CD4-positive, alpha-beta T cell (primary cell): ENCODE results near the gene SLC38A3. TPM values are rescaled to one million over a fixed set of nuclear protein-coding genes. Genes with fewer than 3 reads are reported as not detected.

Source experiments
- ATAC-seq: fragments of 200-7000 bp; cut with Tn5 transposase; one replicate; pipeline ENCODE4 v1.10.0; 2022; ENCODE audit warnings: mild to moderate bottlenecking; ENCODE audit not compliant: poor library complexity
- CTCF ChIA-PET: fragments of 350-600 bp; sonication (Branson Sonifier 250); formaldehyde crosslinking; loops from one replicate; lab custom pipeline; 2021; ENCODE audit warnings: antibody characterized with exemption, inconsistent platforms; lab: Charles Lee
- POLR2A ChIA-PET: fragments of 350-600 bp; sonication (Branson Sonifier 250); formaldehyde crosslinking; loops from one replicate; lab custom pipeline; 2021; ENCODE audit warnings: antibody characterized with exemption, inconsistent platforms; lab: Charles Lee
- DNase-seq, 14 experiments: peaks; one replicate each; pipeline ENCODE4 v3.0.0-alpha.2; 2013 to 2020; ENCODE audit warnings: mixed read lengths in 2 of 14
- H3K27ac ChIP-seq, 2 donors: one replicate each; pipeline versions ENCODE4 v1.5.1 to v1.7.0; 2013; ENCODE audit warnings: low read length in 2 of 2, low read depth in 1 of 2, mild to moderate bottlenecking in 1 of 2
- H3K27me3 ChIP-seq, 2 experiments: 1 replicate in 1 of 2; 2 replicates in 1 of 2; pipeline versions ENCODE4 v1.6.1 to v1.7.0; 2013; ENCODE audit warnings: low read length in 2 of 2, control low read depth in 1 of 2, mild to moderate bottlenecking in 1 of 2, moderate library complexity in 1 of 2; ENCODE audit not compliant: insufficient read depth in 2 of 2, control insufficient read depth in 1 of 2
- H3K36me3 ChIP-seq: one replicate; pipeline ENCODE4 v1.6.1; 2013; ENCODE audit warnings: low read length, control low read depth; ENCODE audit not compliant: insufficient read depth
- H3K4me1 ChIP-seq: one replicate; pipeline ENCODE4 v1.6.1; 2013; ENCODE audit warnings: low read length, control low read depth; ENCODE audit not compliant: insufficient read depth
- H3K4me3 ChIP-seq: one replicate; pipeline ENCODE4 v1.5.1; 2013; ENCODE audit warnings: mild to moderate bottlenecking, low read length, moderate library complexity
- H3K9me3 ChIP-seq, 2 experiments: 1 replicate in 1 of 2; 2 replicates in 1 of 2; pipeline versions ENCODE4 v1.6.1 to v1.7.0; 2013; ENCODE audit warnings: low read length in 2 of 2, mild to moderate bottlenecking in 2 of 2, control low read depth in 1 of 2, moderate library complexity in 1 of 2; ENCODE audit not compliant: control insufficient read depth in 1 of 2, insufficient read depth in 1 of 2
- H3K27ac Mint-ChIP-seq: one replicate; pipeline ENCODE4 v1.8.0; 2020; ENCODE audit warnings: mixed read lengths
- H3K27me3 Mint-ChIP-seq: one replicate; pipeline ENCODE4 v1.8.0; 2021; ENCODE audit warnings: mixed read lengths
- H3K36me3 Mint-ChIP-seq: one replicate; pipeline ENCODE4 v1.8.0; 2021; ENCODE audit warnings: low read depth, mixed read lengths
- H3K4me1 Mint-ChIP-seq: one replicate; pipeline ENCODE4 v1.8.0; 2021; ENCODE audit warnings: low read depth, mixed read lengths
- H3K4me3 Mint-ChIP-seq: one replicate; pipeline ENCODE4 v1.8.0; 2020; ENCODE audit warnings: mild to moderate bottlenecking, mixed read lengths
- H3K9me3 Mint-ChIP-seq: one replicate; pipeline ENCODE4 v1.8.0; 2020; ENCODE audit warnings: mixed read lengths
- intact Hi-C, 2 experiments: fragments of 100-400 bp; cut with DNase I in 1 of 2; cut with micrococcal nuclease in 1 of 2; formaldehyde crosslinking; loops; one replicate each; pipeline versions ENCODE4 v1.15.1 to v1.9.0; 2023 to 2025; cut with DNase I, micrococcal nuclease
- total RNA-seq, 174 experiments: library from RNA in 2 of 174; stranded (reverse) in 2 of 174; gene quantifications; one replicate each; pipeline ENCODE4 v1.2.3 and lab custom pipeline; 2021 to 2026
- TF ChIP-seq, protein P1 (sequence below): fragments of 200-600 bp; IDR thresholded peaks from one replicate; pipeline ENCODE4 v1.8.0; 2022; ENCODE audit warnings: antibody characterized with exemption, mild to moderate bottlenecking

The SLC38A3 gene
- total RNA-seq, 2 experiments from 2014 or later = 1.0 to 1.1 TPM

DNA sequence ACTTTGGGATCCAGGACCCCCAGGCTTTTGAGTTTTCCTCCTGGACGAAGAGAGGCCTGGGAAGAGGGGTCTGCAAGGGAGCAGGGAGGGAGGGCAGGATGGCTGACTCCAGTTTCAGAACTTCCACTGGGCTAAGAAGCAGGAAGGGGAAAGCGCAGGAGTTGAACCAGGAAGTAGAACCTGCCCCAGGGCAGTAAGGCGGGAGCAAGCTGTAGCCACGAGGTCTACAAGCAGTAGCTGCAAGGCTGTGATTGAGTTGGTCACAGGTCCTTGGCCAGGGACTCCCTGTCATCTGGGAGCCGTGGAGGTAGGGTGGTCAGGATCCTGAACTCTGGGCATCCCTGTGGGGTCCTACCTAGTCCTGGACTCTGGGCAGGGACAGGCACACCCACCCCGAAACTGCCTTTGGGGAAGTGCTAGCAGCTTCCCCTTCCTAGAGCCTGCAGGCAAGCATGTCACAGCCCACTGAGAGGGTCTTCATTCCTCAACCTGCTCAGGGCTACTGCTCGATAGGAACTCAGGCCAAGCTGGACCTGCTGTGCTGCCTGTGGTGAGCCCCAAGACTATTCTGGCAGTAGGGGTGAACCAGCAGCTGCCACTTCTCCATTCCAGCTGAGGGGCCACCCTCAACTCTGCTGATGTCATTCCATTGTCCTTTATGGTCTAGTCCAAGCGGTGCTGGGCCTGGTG is 25.2 kb downstream of the SLC38A3 start:
- peaks cover 36% of the 10 kb centered on the region for H3K4me1 Mint-ChIP-seq
- no peak for ATAC-seq
- H3K4me3 Mint-ChIP-seq = no peak overlapping the region

DNA sequence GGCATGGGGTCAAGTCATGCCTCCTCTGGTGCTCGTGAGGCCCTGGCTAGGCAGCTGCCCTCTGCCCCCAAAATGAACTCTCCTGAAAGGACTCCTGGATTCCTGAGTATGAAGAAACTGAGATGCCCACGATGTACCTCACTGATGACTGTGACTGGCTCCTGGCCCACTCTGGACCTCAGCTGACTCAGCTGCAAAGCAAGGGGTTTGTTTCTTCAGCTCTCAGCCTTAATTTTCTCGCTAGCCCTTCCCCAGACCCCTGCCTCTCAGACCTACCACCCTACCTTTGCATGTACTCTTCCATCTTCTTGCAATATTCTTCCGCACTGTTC is 25.7 kb downstream of the SLC38A3 start:
- intact Hi-C loops = no loop called here
- Histone ChIP-seq H3K9me3 (no peaks in the 10 kb centered on the region), H3K36me3 (no peaks in the 10 kb centered on the region), H3K4me3 (no peak overlapping the region), H3K4me1 (peaks cover 49% of the 10 kb centered on the region), H3K27ac (no peak overlapping the region), H3K27me3 (no peaks in the 10 kb centered on the region)
- ChIA-PET POLR2A (no interaction called here), CTCF (no interaction called here)
- no peak for ATAC-seq
- no peak for DNase-seq
- H3K36me3 Mint-ChIP-seq = peaks cover 10% of the 10 kb centered on the region
- H3K4me1 Mint-ChIP-seq = peaks cover 41% of the 10 kb centered on the region
- no peaks in the 10 kb centered on the region for H3K9me3 Mint-ChIP-seq
- no peak overlapping the region for H3K27ac Mint-ChIP-seq
- TF ChIP-seq, protein P1, sequence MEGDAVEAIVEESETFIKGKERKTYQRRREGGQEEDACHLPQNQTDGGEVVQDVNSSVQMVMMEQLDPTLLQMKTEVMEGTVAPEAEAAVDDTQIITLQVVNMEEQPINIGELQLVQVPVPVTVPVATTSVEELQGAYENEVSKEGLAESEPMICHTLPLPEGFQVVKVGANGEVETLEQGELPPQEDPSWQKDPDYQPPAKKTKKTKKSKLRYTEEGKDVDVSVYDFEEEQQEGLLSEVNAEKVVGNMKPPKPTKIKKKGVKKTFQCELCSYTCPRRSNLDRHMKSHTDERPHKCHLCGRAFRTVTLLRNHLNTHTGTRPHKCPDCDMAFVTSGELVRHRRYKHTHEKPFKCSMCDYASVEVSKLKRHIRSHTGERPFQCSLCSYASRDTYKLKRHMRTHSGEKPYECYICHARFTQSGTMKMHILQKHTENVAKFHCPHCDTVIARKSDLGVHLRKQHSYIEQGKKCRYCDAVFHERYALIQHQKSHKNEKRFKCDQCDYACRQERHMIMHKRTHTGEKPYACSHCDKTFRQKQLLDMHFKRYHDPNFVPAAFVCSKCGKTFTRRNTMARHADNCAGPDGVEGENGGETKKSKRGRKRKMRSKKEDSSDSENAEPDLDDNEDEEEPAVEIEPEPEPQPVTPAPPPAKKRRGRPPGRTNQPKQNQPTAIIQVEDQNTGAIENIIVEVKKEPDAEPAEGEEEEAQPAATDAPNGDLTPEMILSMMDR = no peak
- peak overlapping the region; percentile 60 for H3K4me3 Mint-ChIP-seq
- H3K27me3 Mint-ChIP-seq = no peaks in the 10 kb centered on the region

More for the DNA sequence above, 25.2 kb downstream of the SLC38A3 start:
- no peaks in the 10 kb centered on the region for H3K9me3 Mint-ChIP-seq
- peaks cover 45% of the 10 kb centered on the region for H3K4me1 ChIP-seq
- intact Hi-C loops = no loop called here
- peaks cover 7% of the 10 kb centered on the region for H3K36me3 Mint-ChIP-seq
- no peaks in the 10 kb centered on the region for H3K36me3 ChIP-seq
- no peaks in the 10 kb centered on the region for H3K9me3 ChIP-seq
- H3K27me3 Mint-ChIP-seq = no peaks in the 10 kb centered on the region
- ChIA-PET POLR2A (interaction anchor here (4.8 kb wide), 1 partner anchor 15 kb away, joined by 55 read pairs; no protein-coding TSS in a partner anchor), CTCF (interaction anchor here (5.1 to 5.4 kb wide), 2 partner anchors 16 to 35 kb away, joined by 71 to 82 read pairs; no protein-coding TSS in a partner anchor)
- no peak overlapping the region for H3K27ac Mint-ChIP-seq
- H3K27ac ChIP-seq = no peak overlapping the region
- TF ChIP-seq, protein P1 = no peak
- H3K4me3 ChIP-seq = no peak overlapping the region
- H3K27me3 ChIP-seq = no peaks in the 10 kb centered on the region
- DNase-seq = no peak

DNA sequence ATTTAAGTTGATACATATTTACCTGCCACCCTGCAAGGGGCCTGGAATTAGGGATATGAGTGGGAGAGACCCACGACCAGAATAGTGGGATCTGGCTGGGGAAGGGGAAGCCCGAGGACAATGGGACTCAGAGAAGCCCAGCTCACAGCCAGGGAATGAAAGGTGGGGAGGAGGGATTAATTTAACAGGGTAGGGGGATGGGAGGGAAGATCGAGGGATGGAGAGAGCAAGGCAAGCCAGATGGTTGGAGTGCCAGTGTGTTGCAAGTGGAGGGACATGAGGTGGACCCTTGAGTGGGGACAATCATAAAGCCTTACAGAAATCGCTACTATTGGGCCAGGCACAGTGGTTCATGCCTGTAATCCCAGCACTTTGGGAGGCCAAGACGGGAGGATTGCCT is 26.5 kb downstream of the SLC38A3 start:
- POLR2A ChIA-PET = no interaction called here
- H3K9me3 ChIP-seq = no peaks in the 10 kb centered on the region
- no peaks in the 10 kb centered on the region for H3K9me3 Mint-ChIP-seq
- no peak overlapping the region for H3K4me3 Mint-ChIP-seq
- H3K27ac Mint-ChIP-seq = no peak overlapping the region
- peaks cover 38% of the 10 kb centered on the region for H3K4me1 Mint-ChIP-seq
- ATAC-seq (no peak), DNase-seq (no peak)
- no peaks in the 10 kb centered on the region for H3K27me3 ChIP-seq
- CTCF ChIA-PET = no interaction called here
- TF ChIP-seq, protein P1 = no peak
- H3K36me3 Mint-ChIP-seq = peaks cover 17% of the 10 kb centered on the region
- H3K4me1 ChIP-seq = peaks cover 40% of the 10 kb centered on the region
- intact Hi-C loops = no loop called here
- no peaks in the 10 kb centered on the region for H3K27me3 Mint-ChIP-seq
- no peak overlapping the region for H3K4me3 ChIP-seq
- H3K36me3 ChIP-seq = no peaks in the 10 kb centered on the region
- no peak overlapping the region for H3K27ac ChIP-seq
